ENCODE measurements around the gene CACNG7.
A peak's percentile ranks its signal among the peaks of the same experiment; 100 is the strongest.

Gene CACNG7, protein sequence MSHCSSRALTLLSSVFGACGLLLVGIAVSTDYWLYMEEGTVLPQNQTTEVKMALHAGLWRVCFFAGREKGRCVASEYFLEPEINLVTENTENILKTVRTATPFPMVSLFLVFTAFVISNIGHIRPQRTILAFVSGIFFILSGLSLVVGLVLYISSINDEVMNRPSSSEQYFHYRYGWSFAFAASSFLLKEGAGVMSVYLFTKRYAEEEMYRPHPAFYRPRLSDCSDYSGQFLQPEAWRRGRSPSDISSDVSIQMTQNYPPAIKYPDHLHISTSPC

DNA sequence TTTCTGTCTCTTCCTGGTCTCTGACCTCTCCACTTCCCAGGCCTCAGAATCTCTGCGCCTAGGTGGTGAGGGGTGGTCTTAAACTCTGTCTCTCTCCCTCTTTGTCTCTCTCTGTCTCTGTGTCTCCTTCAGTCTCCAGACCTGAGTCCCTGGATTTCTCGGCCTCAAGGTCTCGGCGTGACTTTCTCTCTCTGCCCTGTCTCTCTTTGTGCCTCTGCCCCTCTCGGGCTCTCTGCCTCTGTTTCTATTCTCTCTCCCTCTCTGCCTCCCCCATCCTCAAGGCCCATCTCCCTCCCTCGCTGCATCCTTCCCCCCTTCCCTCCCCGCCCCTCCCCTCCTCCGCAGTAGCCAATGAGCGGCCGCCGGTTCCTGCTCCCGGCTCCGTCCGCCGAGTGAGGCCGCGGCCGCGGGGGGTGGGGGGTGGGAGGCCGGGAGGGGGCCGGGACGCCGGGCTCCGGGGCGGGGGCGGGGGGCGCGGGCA lies at the start of gene CACNG7:
Gene CACNG7 (plus strand): TSS at position 344 of the 481 bp plus-strand sequence. CDS start 3,554 bp downstream, outside the sequence.
- TF ChIP-seq, protein P1, sequence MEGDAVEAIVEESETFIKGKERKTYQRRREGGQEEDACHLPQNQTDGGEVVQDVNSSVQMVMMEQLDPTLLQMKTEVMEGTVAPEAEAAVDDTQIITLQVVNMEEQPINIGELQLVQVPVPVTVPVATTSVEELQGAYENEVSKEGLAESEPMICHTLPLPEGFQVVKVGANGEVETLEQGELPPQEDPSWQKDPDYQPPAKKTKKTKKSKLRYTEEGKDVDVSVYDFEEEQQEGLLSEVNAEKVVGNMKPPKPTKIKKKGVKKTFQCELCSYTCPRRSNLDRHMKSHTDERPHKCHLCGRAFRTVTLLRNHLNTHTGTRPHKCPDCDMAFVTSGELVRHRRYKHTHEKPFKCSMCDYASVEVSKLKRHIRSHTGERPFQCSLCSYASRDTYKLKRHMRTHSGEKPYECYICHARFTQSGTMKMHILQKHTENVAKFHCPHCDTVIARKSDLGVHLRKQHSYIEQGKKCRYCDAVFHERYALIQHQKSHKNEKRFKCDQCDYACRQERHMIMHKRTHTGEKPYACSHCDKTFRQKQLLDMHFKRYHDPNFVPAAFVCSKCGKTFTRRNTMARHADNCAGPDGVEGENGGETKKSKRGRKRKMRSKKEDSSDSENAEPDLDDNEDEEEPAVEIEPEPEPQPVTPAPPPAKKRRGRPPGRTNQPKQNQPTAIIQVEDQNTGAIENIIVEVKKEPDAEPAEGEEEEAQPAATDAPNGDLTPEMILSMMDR (conservative IDR thresholded peaks at IDR 0.05; ENCODE audit: low read depth, low read length): no peak
- DNase-seq (ENCODE audit: low read depth): no peak
- no peak within 1 kb of the TSS for H3K4me3 ChIP-seq (ENCODE audit: low read length)

DNA sequence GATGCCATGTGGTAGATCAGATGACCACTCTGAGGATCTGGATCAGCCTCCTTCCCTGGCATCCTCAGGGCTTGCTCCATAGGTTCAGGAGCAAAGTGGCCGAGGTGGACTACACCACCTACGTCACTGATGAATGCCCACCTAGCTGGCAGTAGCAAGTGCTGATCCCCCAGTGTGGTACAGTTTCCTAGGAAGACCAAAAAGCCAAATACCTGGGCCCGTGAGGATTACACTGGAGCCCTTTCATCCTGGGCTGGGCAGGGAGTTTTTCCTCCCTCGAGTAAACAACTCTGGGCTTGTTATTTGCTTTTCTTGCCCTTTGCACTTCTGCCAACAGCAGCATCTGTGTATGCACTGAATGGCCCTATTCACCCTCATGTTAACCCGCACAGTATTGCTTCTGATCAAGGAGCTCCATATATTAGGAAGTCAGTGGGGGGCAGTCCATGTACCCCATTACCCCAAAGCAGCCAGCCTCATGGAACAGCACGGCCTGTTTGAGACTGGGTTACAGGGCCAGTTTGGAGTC lies 44.7 kb upstream of the CACNG7 start:
- no peak for DNase-seq (ENCODE audit: low read depth)
- H3K4me3 ChIP-seq (ENCODE audit: low read length): no peak overlapping the region
- TF ChIP-seq, protein P1 (conservative IDR thresholded peaks at IDR 0.05; ENCODE audit: low read depth, low read length): no peak

DNA sequence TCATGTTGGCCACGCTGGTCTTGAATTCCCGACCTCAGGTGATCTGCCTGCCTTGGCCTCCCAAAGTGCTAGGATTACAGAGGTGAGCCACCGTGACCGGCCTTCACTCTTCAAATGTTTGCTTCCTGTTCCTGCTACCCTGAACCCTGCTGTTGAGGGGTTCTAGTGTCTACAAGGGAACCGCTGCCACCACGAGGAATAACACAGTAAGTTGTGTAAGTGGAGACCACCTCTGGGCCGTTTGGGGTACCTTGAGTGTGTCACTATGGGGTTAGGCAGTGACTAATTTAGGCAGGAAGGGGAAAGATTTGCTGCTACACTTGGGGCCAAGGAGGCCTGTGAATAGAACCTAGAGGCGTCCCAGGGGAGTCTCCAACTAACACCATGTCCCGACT lies 43.6 kb upstream of the CACNG7 start:
- TF ChIP-seq, protein P1 (conservative IDR thresholded peaks at IDR 0.05; ENCODE audit: low read depth, low read length): no peak
- no peak for DNase-seq (ENCODE audit: low read depth)
- peak overlapping the region; percentile 51 for H3K4me3 ChIP-seq (ENCODE audit: low read length)

DNA sequence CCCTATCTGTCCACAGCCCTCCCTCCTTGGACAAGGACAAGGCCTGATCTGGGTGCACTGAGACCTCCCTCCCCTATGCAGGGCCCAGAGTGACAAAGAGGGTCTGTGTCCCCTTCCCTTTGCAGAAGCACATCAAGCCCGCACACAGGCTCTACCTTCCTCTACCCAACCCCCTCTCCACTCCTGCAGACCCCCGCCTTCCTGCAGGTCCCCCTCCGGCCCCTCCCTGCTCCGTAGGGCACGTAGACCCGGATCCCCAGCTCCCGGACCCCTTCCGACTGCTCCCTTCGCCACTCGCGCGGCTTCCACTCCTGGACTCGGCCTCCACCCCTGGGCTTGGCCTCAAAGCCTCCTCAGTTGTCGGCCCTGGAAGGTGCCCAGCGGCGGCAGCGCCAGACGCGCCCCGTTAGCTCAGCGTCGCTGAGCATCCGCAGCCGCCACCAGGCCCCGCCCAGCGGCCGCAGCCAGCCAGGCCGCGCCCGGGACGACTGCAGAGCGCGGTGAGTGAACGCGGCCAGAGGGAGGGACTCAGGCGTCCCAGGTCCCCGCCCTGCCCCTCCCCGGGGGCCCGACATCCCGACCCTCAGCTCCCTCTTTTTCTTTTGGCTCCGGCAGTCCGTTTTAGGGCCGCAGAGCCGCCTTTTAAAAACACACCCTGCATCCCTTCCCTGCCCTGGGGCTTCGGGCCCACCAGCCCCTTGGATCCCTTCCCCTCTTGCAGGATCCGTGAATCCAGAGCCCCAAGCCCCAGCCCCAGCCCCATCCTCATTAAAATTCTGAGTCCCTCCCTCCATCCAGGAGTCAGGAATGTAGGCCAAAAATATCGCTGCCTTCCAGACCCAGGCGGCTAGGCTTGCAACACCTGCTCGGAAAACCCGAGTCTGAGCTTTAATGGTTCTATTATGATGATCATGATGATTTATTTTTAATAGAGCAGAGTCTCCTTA lies 42.9 kb upstream of the CACNG7 start:
- DNase-seq (ENCODE audit: low read depth): no peak
- TF ChIP-seq, protein P1 (conservative IDR thresholded peaks at IDR 0.05; ENCODE audit: low read depth, low read length): no peak
- H3K4me3 ChIP-seq (ENCODE audit: low read length): peak overlapping the region; percentile 51

DNA sequence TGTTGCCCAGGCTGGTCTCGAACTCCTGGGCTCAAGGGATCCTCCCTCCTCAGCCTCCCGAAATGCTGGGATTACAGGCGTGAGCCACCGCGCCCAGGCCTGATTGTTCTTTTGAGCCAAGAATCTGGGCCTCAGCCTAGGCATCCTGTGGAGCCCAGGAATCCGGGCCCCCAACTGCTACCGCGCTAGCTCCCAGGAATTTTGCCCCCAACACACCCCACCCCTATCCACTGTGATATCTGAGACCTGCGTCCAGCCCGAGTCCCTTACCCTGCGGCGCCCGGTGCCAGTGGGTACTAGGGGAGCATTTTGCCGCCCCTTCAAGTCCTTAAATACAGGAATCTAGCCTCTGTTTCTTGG lies 42.2 kb upstream of the CACNG7 start:
- DNase-seq (ENCODE audit: low read depth): no peak
- H3K4me3 ChIP-seq (ENCODE audit: low read length): peak overlapping the region; percentile 50
- TF ChIP-seq, protein P1 (conservative IDR thresholded peaks at IDR 0.05; ENCODE audit: low read depth, low read length): no peak

DNA sequence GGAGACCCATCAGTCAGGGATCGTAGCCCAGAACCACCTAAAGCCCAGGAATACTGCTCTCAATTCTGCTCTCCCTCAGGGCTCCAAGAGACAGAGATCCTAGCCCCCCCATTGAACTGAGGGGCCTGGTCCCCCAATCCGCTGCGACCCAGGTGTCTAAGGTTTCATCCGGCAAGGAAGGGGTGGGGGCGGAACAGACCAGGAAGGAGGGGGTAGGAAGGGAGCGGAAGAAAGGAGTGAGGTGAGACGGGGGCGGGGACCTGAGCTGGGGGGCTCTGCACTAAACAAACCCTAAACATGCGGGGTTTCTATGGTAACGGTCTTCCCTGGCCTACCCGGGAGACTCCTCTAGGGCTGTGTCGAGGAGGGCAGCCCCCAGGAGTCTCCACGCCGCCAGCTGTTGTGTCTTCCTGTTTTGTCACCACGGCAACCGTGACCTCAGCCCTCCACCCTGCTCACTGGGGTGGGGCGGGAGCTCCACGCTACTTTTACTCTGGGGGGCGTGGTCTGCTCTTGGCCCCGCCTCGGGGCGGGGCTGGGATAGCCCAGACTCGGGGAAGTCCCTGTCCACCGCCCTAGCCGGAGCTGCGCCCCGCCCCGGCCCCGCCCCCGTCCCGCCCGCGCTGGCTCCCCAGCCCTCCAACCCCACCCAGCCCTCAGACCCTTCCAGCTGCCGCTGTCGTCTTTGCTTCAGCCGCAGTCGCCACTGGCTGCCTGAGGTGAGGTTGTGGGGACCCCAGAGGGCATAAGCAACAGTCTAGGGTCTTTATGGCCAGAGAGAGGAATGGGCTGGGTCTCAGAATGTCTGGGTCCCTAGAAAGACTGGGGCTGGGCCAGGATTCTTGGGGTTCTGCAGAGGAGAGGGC lies 41.6 kb upstream of the CACNG7 start, which contains the start of gene MYADM:
Gene MYADM (plus strand): TSS at position 659 of the 866 bp plus-strand sequence. CDS start 5,647 bp downstream, outside the sequence.
- TF ChIP-seq, protein P1 (conservative IDR thresholded peaks at IDR 0.05; ENCODE audit: low read depth, low read length): no peak
- peak; percentile 92 for DNase-seq (ENCODE audit: low read depth)
- H3K4me3 ChIP-seq (ENCODE audit: low read length): peak within 1 kb of the TSS; percentile 80

Measured in retinal pigment epithelial cell (primary cell).